ENCODE data around the gene MEGF10.
"Not testable (repeated sequence)": the region's sequence is repeated elsewhere in the genome, so short reads cannot be mapped to it uniquely, and the experiment has no call there.

- not testable (repeated sequence) for TF ChIP-seq CTCF (IDR thresholded peaks at IDR 0.05); EZH2 (IDR thresholded peaks at IDR 0.05; ENCODE audit: borderline replicate concordance, insufficient read depth, low read depth, low read length, poor library complexity, severe bottlenecking)
These were observed 17.7 kb downstream of the MEGF10 start for GRCh38 chr5:127308325-127308724.
